Ovary (tissue), 9 donors: ENCODE data around the gene APOLD1. TPM values are rescaled to one million over a fixed set of nuclear protein-coding genes. Genes with fewer than 3 reads are reported as not detected.

Source experiments
- DNase-seq, 5 donors: peaks; one replicate each; pipeline ENCODE4 v3.0.0-alpha.2; 2019 to 2020
- H3K27ac ChIP-seq, 2 donors: fragments of 200-600 bp; one replicate each; pipeline versions ENCODE4 v1.5.1 to v1.8.0; 2019 to 2022
- H3K27me3 ChIP-seq: fragments of 200-600 bp; one replicate; pipeline ENCODE4 v1.8.0; 2022
- H3K36me3 ChIP-seq: fragments of 200-600 bp; sonication (generic); one replicate; pipeline ENCODE4 v1.5.1; 2019
- H3K4me1 ChIP-seq: one replicate; pipeline ENCODE4 v1.8.1; 2013; ENCODE audit warnings: mild to moderate bottlenecking, moderate library complexity; ENCODE audit not compliant: insufficient read depth
- H3K4me3 ChIP-seq: fragments of 200-600 bp; sonication (generic); one replicate; pipeline ENCODE4 v1.5.1; 2017
- H3K9me3 ChIP-seq, 2 donors: fragments of 200-600 bp in 1 of 2; sonication (generic) in 1 of 2; one replicate each; pipeline versions ENCODE4 v1.5.1 to v1.8.1; 2013 to 2019; ENCODE audit warnings: mild to moderate bottlenecking in 1 of 2, moderate library complexity in 1 of 2
- CTCF ChIP-seq, 3 donors: fragments of 450-650 bp in 2 of 3; fragments of 200-600 bp in 1 of 3; IDR thresholded peaks; one replicate each; pipeline versions ENCODE4 v1.5.1 to v1.8.0; 2016 to 2022; ENCODE audit warnings: antibody characterized with exemption in 3 of 3, mild to moderate bottlenecking in 1 of 3
- EP300 ChIP-seq: sonication (generic); formaldehyde crosslinking; IDR thresholded peaks from one replicate; pipeline ENCODE4 v1.6.1; 2017; ENCODE audit warnings: antibody characterized with exemption
- POLR2A ChIP-seq: fragments of 450-650 bp; IDR thresholded peaks from one replicate; pipeline ENCODE4 v1.6.1; 2017; ENCODE audit warnings: antibody characterized with exemption, mild to moderate bottlenecking, moderate library complexity
- WGBS, 3 donors: extraction: QIAGEN DNeasy Blood & Tissue Kit in 1 of 3; methylation state at CpG; one replicate each; pipeline versions ENCODE4 v1.1.5 to v1.1.7; 2013 to 2017; 5-methylcytosine and 5-hydroxymethylcytosine counted together
- intact Hi-C, 4 donors: fragments of 100-400 bp; cut with DNase I; formaldehyde crosslinking; loops; one replicate each; pipeline versions ENCODE4 v1.11.0 to v1.15.1; 2022 to 2023
- polyA plus RNA-seq, 2 donors: library from polyadenylated mRNA; stranded (reverse); fragments of 200-250 nt in 1 of 2; fragments of 350-450 nt in 1 of 2; fragmentation: Illumina TruSeq in 1 of 2; extraction: RNeasy Lipid Tissue Mini Kit (QIAGEN cat#74804) in 1 of 2; gene quantifications; one replicate each; pipeline ENCODE4 v1.2.3, GENCODE V29; 2013 to 2014
- total RNA-seq, 7 donors: library from RNA; depleted of rRNA in 2 of 7; stranded (reverse); fragments of >200 nt in 2 of 7; fragmentation: NEBNext Ultra II Directional in 3 of 7; extraction: Animal tissue kit (Norgen Biotek cat#: 25700) in 3 of 7; gene quantifications; one replicate each; pipeline versions ENCODE4 v1.1.0 to v1.2.4, GENCODE V29; 2016 to 2023
- donor health status: DM: no; HTN: no; CAD: no; lungs with moderate emphysema.
- donor health status: DM: no; HTN: no; CAD: no.
- donor health status: Bipolar disorder and iron deficiency.
- donor health status: DM: yes; HTN: yes; CAD: no.
- donor health status: DM: no; HTN: no; CAD: no.
- donor health status: DM: yes; HTN: yes; CAD: no.

Gene APOLD1
- total and polyA plus RNA-seq, 9 donors: 2.7 to 20.7 (median 8.9) TPM

GRCh38 chr12:12749433-12749832, 36.0 kb upstream of the APOLD1 start:
- H3K36me3 ChIP-seq: no peaks in the 10 kb centered on the region
- intact Hi-C loops: no loop called here
- peak overlapping the region; percentile 36 for H3K4me3 ChIP-seq
- TF ChIP-seq CTCF (IDR thresholded peaks at IDR 0.05) (peak in 1 of 3 donors; percentile 8), EP300 (no peak), POLR2A (no peak)
- peaks cover 6% of the 10 kb centered on the region for H3K4me1 ChIP-seq
- H3K27me3 ChIP-seq: no peaks in the 10 kb centered on the region
- H3K27ac ChIP-seq: peak overlapping the region; percentile 71 to 82
- DNase-seq: peak; percentile 47 to 68 (median 58)
- no peaks in the 10 kb centered on the region for H3K9me3 ChIP-seq
- 12 to 33% (median 19%) methylated on average over 7 of the region's 7 CpGs for WGBS, 3 donors

- DNase-seq: no peak
- intact Hi-C loops: no loop called here
- Histone ChIP-seq H3K4me3 (no peak overlapping the region), H3K27me3 (no peaks in the 10 kb centered on the region), H3K4me1 (no peaks in the 10 kb centered on the region), H3K36me3 (no peaks in the 10 kb centered on the region), H3K27ac (no peak overlapping the region), H3K9me3 (no peaks in the 10 kb centered on the region)
- WGBS, 3 donors: 72 to 79% (median 74%) methylated on average over 5 of the region's 5 CpGs
- TF ChIP-seq EP300: no peak
- TF ChIP-seq CTCF (IDR thresholded peaks at IDR 0.05): no peak
- no peak for TF ChIP-seq POLR2A
These were observed 29.5 kb upstream of the APOLD1 start for GRCh38 chr12:12755923-12756322.

DNA sequence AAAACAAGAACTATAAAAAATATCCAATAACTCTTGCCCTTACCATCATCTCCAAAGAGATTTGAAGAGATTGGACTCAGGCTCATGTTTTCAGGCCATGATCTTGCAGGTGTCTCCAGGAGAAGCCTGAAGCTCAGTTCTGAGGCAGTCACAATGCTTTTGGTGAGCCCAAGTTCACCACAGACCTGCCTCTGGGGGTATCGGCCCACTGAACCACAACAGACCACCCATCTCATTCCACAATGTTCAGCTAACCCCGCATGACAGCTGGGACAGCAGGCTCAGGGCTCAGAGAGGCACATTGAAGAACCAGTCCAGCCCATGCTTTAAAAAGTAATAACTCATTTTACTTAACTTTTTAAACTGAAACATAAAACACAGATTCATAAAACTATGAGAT, 28.3 kb upstream of the APOLD1 start:
- intact Hi-C loops: no loop called here
- 92 to 93% (median 93%) methylated on average over 2 of the region's 2 CpGs for WGBS, 3 donors
- H3K9me3 ChIP-seq: no peaks in the 10 kb centered on the region

GRCh38 chr12:12759234-12759915, 26.1 kb upstream of the APOLD1 start:
- TF ChIP-seq EP300 (no peak), POLR2A (no peak), CTCF (IDR thresholded peaks at IDR 0.05) (no peak)
- intact Hi-C loops: no loop called here
- no peak overlapping the region for H3K4me3 ChIP-seq
- H3K27ac ChIP-seq: no peak overlapping the region
- H3K9me3 ChIP-seq: no peaks in the 10 kb centered on the region
- DNase-seq: no peak
- no peaks in the 10 kb centered on the region for H3K27me3 ChIP-seq
- WGBS, 3 donors: 93 to 95% (median 94%) methylated on average over 7 of the region's 7 CpGs
- no peaks in the 10 kb centered on the region for H3K36me3 ChIP-seq
- no peaks in the 10 kb centered on the region for H3K4me1 ChIP-seq

More for the DNA sequence above, 28.3 kb upstream of the APOLD1 start:
- no peak for TF ChIP-seq CTCF (IDR thresholded peaks at IDR 0.05)
- TF ChIP-seq POLR2A: no peak
- no peak for TF ChIP-seq EP300
- DNase-seq: no peak
- H3K4me1 ChIP-seq: no peaks in the 10 kb centered on the region
- H3K4me3 ChIP-seq: no peak overlapping the region
- H3K27ac ChIP-seq: no peak overlapping the region
- no peaks in the 10 kb centered on the region for H3K36me3 ChIP-seq
- no peaks in the 10 kb centered on the region for H3K27me3 ChIP-seq
